Esophagus squamous epithelium (tissue), 4 donors: ENCODE results near the gene GNB1L.

Source experiments
- CTCF ChIP-seq, 6 experiments: fragments of 450-650 bp in 4 of 6; fragments of 200-600 bp in 2 of 6; sonication (generic) in 2 of 6; IDR thresholded peaks; one replicate each; pipeline ENCODE4 v1.5.1; 2016 to 2019; ENCODE audit warnings: antibody characterized with exemption in 6 of 6, mild to moderate bottlenecking in 4 of 6, moderate library complexity in 4 of 6
- POLR2A ChIP-seq, 4 donors: fragments of 450-650 bp; IDR thresholded peaks; one replicate each; pipeline ENCODE4 v1.6.1; 2017; ENCODE audit warnings: antibody characterized with exemption in 4 of 4, mild to moderate bottlenecking in 4 of 4, moderate library complexity in 3 of 4

GRCh38 chr22:19788661-19789225 lies 65.9 kb downstream of the GNB1L start:
- TF ChIP-seq CTCF (IDR thresholded peaks at IDR 0.05) (no peak), POLR2A (IDR thresholded peaks at IDR 0.05) (no peak)
